ENCODE measurements around the gene MT1X.

GRCh38 chr16:56684256-56684925 lies 2.1 kb downstream of the MT1X start:
- TF ChIP-seq GABPA (IDR thresholded peaks at IDR 0.05 in 1 of 2, conservative IDR thresholded peaks at IDR 0.05 in 1 of 2) (no peak), TAF1 (conservative IDR thresholded peaks at IDR 0.05) (no peak)
- TF ChIP-seq, protein P1, sequence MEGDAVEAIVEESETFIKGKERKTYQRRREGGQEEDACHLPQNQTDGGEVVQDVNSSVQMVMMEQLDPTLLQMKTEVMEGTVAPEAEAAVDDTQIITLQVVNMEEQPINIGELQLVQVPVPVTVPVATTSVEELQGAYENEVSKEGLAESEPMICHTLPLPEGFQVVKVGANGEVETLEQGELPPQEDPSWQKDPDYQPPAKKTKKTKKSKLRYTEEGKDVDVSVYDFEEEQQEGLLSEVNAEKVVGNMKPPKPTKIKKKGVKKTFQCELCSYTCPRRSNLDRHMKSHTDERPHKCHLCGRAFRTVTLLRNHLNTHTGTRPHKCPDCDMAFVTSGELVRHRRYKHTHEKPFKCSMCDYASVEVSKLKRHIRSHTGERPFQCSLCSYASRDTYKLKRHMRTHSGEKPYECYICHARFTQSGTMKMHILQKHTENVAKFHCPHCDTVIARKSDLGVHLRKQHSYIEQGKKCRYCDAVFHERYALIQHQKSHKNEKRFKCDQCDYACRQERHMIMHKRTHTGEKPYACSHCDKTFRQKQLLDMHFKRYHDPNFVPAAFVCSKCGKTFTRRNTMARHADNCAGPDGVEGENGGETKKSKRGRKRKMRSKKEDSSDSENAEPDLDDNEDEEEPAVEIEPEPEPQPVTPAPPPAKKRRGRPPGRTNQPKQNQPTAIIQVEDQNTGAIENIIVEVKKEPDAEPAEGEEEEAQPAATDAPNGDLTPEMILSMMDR (IDR thresholded peaks at IDR 0.05; ENCODE audit: low read depth, low read length, missing input control): no peak
